D721Med (cell line): ENCODE data around the gene FBXO9.

ENCODE experiments used
- DNase-seq: peaks from one replicate; pipeline ENCODE4 v3.0.0; 2011; ENCODE audit warnings: low spot score; ENCODE audit not compliant: insufficient read length
- FAIRE-seq: peaks from 2 replicates; lab custom pipeline; 2011; peaks lifted over from hg19 to GRCh38; lab: Jason Lieb, UNC
- CTCF ChIP-seq: IDR thresholded peaks from 2 replicates; pipeline ENCODE4 v1.5.1; 2012; ENCODE audit warnings: mild to moderate bottlenecking, control low read depth; ENCODE audit not compliant: insufficient read depth; ENCODE audit errors: missing control alignments

FBXO9 gene

GRCh38 chr6:53115741-53116140 is 50.5 kb downstream of the FBXO9 start:
- no peak for TF ChIP-seq CTCF
- no peak for DNase-seq
- no peak for FAIRE-seq

- TF ChIP-seq CTCF = no peak
- FAIRE-seq (no peak), DNase-seq (no peak)
These were observed 54.1 kb downstream of the FBXO9 start for GRCh38 chr6:53119349-53119748.

- no peak for TF ChIP-seq CTCF
- DNase-seq (no peak), FAIRE-seq (no peak)
These were observed 54.7 kb downstream of the FBXO9 start for GRCh38 chr6:53119772-53120409.

- no peak for FAIRE-seq
- no peak for DNase-seq
- TF ChIP-seq CTCF = no peak
These were observed 59.1 kb downstream of the FBXO9 start for GRCh38 chr6:53124131-53124800.

GRCh38 chr6:53125276-53125675 is 60.1 kb downstream of the FBXO9 start:
- DNase-seq (no peak), FAIRE-seq (no peak)
- no peak for TF ChIP-seq CTCF

GRCh38 chr6:53128842-53129241 is 63.6 kb downstream of the FBXO9 start:
- FAIRE-seq = no peak
- DNase-seq = no peak
- no peak for TF ChIP-seq CTCF
